HL-60/S4 (cell line): ENCODE results near the gene TLE4.
"Not testable (repeated sequence)": the region's sequence is repeated elsewhere in the genome, so short reads cannot be mapped to it uniquely, and the experiment has no call there.

Source experiments
- in situ Hi-C: fragments of 300-500 bp; cut with MboI; formaldehyde crosslinking; loops from 2 replicates; pipeline ENCODE4 v1.14.3; 2022; ENCODE audit warnings: low sequenced_read_pairs

Gene TLE4

DNA sequence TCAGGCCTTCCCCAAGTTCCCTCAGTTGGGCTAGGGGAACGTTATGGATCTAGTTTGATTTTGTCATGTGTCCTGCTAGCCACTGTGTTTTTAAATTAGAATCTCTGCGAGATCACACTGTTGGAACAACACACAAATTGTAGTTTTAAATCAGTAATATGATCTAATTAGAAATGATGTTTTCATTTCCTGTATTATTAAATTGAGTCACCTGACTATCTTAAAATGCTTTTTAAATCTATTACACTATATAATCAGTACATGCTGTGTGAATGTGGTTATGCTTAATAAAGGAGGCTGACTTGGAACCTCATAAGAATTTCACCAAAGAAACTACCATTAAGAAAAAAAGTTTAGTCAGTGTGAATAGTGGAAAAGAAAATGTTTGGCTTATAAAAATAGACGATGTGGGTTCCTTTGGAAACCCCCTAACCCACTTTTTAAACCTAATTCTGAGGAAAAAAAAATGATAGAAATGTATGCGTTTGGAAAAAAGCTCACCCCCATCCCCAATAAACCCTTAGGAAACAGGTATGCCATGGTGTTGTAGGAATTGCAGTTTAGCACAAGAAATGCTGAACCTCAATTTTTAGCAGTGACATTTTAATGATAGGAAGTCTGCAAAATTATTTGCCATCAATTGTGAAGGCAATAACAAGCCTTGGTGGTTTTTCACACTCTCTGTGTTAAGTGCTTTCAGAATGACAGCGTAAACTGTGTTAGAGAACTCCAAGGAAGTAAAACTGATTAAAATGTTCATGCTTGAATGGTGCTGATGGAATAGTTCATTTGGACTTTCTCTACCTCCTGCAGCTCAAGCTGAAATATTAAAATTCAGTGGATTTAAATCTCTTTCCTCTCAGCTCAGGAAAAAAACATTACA is 59.0 kb downstream of the TLE4 start:
- in situ Hi-C loops = no loop called here

DNA sequence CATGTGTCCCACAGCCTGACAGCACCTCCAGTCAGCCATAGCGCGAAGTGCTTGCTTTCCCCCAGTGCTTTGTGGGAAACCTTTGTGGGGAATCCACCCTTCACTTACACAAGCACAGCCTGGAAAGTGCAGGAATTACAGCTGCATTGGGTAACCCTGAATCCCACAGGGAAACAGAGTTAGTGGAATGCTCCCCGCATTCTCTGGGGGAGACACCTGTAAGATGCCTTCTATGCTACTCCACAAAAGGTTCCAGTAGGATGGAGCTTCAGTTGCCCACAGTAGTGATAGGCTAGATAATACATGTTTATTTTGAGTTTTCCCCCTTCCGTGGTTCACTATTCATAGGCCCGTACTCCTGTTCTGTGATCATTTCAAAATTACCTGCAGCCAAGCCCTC is 60.3 kb downstream of the TLE4 start:
- in situ Hi-C loops = no loop called here

- in situ Hi-C loops = no loop called here
These were observed 60.9 kb downstream of the TLE4 start for GRCh38 chr9:79632705-79633104.

DNA sequence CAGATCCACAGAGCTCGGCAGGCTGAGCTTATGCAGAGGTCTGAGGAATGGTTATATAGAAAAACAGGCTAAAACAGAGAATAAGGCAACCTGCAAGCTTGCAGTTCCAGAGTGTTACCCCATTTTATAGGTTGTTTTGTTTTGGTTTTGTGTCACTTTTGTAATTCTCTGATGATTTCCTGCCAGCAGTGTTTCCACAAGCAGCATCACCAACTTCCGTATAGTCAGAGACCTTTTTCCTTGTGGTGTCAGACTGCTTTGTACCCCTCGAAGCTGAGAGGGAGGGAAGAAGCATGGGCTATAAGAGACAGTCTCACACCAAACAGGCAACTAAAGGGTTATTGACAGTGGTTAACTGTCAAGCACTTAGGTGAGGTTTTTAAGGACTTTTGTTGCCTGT is 61.8 kb downstream of the TLE4 start:
- in situ Hi-C loops = no loop called here

GRCh38 chr9:79637177-79637925 is 65.6 kb downstream of the TLE4 start:
- in situ Hi-C loops = no loop called here

GRCh38 chr9:79638806-79639205 is 67.0 kb downstream of the TLE4 start:
- in situ Hi-C loops = no loop called here

DNA sequence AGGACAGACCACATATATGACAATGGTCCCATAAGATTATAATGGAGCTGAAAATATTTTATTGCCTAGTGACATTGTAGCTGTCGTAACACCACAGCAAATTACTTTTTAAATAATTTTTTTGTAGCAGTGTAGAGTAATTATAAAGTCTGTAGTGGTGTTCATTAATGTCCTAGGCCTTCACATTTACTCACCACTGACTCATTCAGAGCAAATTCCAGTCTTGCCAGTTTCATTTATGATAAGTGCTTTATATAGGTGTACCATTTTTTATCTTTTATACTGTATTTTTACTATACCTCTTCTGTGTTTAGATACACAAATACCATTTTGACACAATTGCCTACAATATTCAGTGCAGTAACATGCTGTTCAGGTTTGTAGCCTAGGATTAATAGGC is 67.6 kb downstream of the TLE4 start:
- in situ Hi-C loops = no loop called here

DNA sequence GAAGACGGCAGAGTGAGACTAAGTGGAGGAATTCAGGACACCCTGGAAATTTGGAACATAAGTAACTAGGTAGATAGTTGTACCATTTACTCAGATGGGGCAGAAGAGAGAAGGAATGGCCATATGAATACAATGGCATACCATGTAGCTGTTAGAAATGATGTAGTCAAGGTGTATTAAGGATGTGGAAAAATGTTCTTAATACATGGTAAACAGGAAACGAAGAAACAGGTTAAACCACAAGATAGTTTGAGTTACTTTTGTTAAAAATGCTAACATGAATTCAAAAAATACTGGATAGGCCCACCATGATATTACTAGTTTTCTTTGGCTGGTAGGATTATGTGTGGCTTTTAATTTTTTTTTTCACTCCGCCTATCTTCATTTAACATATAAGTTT is 68.3 kb downstream of the TLE4 start:
- in situ Hi-C loops = not testable (repeated sequence)

DNA sequence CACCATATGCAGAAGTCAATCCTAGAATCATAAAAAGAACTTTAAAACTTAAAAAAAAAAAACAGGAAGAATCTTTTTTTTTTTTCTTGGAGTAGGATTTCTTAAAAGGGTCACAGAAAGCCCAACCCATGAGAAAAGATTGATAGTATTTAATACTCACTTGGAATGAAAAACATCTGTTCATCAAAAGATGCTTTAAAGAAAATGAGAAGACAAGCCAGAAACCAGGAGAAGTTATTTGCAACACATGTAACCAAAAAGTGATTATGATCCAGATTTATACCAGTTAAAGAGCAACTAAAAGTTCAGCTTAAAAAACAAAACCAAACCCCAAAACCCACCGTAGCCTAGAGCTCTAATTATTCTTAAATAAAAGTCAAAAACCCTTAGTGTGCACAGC is 69.3 kb downstream of the TLE4 start:
- in situ Hi-C loops = no loop called here

DNA sequence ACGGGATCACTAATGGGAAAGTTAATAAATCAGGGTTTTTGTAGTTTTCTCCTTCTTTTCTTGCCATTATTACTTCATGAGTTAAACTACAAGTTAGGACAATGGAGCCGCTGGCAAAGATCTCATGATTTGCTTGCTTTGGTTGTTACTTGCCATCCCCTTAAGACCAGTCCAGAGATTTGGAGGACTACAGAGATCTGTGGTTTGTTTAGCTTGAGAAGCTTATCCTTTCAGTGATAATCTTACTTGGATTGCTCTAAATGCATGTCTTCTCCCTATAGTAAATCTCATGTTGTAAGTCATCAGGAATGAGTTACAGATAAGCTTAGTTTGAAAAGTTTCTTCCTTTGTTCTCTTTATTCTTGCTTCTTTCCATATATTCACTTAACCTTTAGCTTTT is 70.9 kb downstream of the TLE4 start:
- in situ Hi-C loops = no loop called here

- in situ Hi-C loops = no loop called here
These were observed 72.3 kb downstream of the TLE4 start for GRCh38 chr9:79644048-79644447.

- in situ Hi-C loops = no loop called here
These were observed 72.8 kb downstream of the TLE4 start for GRCh38 chr9:79644601-79645000.

DNA sequence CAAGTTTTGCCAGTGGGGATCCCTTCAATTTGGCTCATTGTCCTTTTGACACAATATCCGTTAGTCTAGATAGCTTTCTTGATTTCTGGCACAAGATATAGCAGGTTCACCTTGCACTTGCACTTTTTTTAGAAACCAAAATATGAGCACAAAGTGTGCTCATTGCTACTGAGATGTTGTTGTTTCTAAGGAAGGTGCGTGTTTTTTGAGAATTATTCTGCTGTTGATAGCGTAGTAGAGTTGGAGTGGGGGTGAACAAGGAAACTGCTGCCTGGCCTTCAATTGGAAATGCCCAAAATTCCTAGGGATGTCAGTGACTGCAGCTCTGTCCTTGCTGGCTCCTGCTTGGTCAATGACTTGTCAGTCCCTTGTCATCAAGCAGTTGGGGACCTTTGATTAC is 73.3 kb downstream of the TLE4 start:
- in situ Hi-C loops = no loop called here

DNA sequence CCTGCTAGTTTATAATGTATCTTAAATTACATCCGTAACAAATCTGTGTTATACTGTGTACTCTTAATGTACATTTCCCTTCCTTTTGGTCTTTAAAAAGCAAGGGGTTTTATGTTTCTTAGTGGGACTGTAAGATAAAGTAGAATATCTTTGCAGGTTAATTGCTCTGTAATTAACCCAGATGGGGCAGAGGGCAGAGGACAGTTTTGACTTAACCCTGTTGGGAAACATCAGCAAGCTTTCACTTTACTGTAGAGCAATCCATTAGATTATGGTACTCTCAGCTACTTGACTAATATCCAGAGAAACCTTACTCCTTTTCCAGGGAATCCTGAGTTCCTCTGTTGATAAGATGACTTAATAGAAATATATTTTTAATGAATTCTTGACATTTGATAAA is 74.3 kb downstream of the TLE4 start:
- in situ Hi-C loops = no loop called here

DNA sequence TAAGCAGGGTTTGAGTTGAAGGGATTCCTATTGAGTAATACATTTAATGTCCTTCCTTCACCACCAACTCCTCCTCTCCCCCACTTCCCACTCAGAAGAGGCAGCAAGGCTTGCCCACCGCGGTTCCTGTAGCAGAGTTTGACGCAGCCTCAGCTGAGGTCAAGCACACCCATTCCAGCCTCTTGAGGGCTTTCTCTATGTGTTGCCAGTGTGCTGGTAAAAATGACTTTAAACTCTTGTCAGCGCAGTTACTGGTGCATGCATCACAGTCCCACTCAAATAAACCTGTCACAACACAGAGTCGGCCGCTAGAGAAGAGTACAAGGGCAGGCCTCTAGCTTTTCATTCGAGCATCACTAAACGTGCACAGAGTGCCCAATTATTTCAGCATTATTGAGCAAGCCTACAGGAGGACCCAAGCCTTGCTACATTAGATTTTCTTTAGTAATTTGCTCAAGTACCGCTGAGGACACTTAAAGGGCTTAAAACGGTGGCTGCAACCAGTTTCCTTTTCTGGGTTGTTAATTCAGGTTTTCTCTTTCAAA is 79.6 kb downstream of the TLE4 start:
- in situ Hi-C loops = no loop called here

DNA sequence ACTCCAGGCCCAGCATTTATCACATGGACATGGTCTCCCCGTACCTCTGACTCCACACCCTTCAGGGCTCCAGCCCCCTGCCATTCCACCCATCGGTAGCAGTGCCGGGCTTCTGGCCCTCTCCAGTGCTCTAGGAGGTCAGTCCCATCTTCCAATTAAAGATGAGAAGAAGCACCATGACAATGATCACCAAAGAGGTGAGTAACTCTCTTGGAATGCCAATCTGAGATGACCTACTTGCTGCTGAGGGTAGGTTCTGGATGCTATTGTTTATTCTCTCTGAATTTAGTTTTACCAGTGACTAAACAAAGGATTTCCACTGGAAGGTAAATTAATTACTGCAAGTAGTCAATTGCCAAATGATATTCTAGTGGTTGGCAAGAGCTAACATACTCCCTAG is 80.8 kb downstream of the TLE4 start:
- in situ Hi-C loops = no loop called here

GRCh38 chr9:79654591-79655382 is 83.0 kb downstream of the TLE4 start:
- in situ Hi-C loops = not testable (repeated sequence)

DNA sequence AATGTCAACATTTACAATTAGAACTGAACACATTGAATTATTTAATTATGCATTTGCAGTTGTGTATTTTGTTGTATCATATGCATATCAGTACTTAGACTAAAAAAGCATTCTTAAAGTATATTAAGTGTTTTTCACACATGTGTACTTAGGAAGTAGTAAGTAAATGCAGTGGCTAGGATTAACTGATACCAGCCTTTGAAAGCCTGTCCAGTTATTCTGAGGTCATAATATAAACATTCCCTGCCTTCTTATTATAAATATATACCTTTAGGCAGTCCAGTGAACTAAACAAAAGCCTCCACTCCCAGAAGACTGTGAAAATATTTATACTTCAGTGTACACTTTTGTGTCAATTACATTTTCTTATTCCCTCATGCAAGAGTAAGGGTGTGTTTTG is 83.8 kb downstream of the TLE4 start:
- in situ Hi-C loops = no loop called here

GRCh38 chr9:79656169-79656568 is 84.4 kb downstream of the TLE4 start:
- in situ Hi-C loops = no loop called here

DNA sequence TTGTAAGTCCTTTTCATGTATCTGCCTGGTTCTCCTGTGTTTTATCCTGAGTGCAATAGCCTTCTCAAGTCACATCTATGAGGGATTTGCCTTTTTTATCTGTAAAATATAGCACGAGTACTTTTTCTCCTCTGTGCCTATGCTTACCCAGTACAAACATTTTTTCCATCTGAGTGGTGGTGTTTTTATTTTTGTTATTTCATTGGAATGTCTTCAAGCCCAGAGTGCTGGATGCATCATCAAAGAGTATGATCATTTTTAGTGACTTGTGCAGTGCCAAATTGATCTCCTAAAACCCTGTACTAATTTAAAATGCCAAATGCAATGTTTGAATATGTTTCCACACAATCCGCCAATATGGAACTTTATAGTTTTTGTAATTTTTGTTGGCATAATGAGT is 86.1 kb downstream of the TLE4 start:
- in situ Hi-C loops = no loop called here

GRCh38 chr9:79658926-79659325 is 87.2 kb downstream of the TLE4 start:
- in situ Hi-C loops = no loop called here
